Fibroblast of skin of right biceps (primary cell): Measurements from ENCODE around the gene AKAP1.

Experiments
- DNase-seq: peaks from one replicate; pipeline ENCODE4 v3.0.0-alpha.2; 2013

AKAP1 gene

GRCh38 chr17:57135789-57136291 lies 50.8 kb downstream of the AKAP1 start:
- no peak for DNase-seq

GRCh38 chr17:57136355-57136754 lies 51.3 kb downstream of the AKAP1 start:
- no peak for DNase-seq

- DNase-seq: no peak
Measured at GRCh38 chr17:57138030-57138911, 53.2 kb downstream of the AKAP1 start.

GRCh38 chr17:57138956-57139576 lies 54.0 kb downstream of the AKAP1 start:
- no peak for DNase-seq

DNA sequence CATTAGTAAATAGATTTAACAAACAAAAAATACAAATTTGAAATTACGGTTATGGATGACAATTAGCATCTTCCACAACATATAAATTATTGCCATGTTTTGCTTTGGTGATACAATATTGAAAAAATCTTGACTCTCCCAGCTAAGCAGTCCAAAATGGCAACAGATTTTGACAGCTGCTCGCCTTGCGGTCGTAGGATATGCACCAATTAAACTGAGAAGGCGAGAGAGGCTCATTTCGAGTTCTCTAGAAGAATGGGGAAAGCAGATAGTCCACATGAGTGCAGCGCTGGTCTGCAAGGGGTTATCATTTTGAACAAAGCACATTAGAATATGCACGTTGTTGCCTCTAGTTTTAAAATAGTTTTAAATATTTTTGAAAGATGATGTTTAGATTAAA lies 55.3 kb downstream of the AKAP1 start:
- no peak for DNase-seq

DNA sequence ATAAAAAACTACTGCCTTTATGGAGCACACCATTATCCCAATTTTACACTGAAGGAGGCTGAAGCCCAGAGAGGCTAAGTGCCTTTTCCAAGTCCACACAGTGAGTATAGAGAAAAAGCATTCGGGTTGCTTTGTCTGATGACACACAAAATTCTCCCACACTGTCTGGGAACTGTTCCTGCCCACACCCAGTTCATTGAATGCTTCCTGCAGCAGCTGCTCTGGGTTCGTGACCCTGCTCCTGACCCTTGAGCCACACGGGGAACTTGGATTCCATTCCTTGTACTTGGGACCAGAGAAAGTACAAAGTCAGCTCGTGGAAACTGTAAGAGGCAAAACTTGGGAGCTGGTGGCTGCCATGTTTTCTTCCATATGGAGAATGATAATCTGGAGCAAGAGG lies 57.9 kb downstream of the AKAP1 start:
- no peak for DNase-seq

- DNase-seq: no peak
Measured at GRCh38 chr17:57143361-57143760, 58.3 kb downstream of the AKAP1 start.

DNA sequence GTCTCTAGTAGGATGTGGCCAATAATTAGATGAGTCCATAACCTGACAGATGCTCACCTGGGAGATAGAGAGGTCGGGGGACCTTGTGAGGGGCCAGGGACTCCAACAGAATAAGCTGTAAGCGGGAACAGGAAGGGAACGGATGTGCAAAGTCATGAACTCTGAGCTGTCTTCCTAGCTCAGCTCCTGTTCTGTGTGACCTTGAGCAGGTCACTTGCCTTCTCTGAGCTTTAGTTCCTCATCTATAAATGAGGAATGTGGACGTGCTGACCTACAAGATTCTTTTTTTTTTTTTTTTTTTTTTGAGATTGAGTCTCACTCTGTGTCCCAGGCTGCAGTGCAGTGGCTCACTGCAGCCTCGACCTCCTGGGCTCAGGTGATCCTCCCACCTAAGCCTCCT lies 58.9 kb downstream of the AKAP1 start:
- DNase-seq: no peak

GRCh38 chr17:57144567-57144966 lies 59.5 kb downstream of the AKAP1 start:
- DNase-seq: no peak

GRCh38 chr17:57145347-57145746 lies 60.3 kb downstream of the AKAP1 start:
- DNase-seq: no peak

GRCh38 chr17:57146273-57146672 lies 61.2 kb downstream of the AKAP1 start:
- no peak for DNase-seq

DNA sequence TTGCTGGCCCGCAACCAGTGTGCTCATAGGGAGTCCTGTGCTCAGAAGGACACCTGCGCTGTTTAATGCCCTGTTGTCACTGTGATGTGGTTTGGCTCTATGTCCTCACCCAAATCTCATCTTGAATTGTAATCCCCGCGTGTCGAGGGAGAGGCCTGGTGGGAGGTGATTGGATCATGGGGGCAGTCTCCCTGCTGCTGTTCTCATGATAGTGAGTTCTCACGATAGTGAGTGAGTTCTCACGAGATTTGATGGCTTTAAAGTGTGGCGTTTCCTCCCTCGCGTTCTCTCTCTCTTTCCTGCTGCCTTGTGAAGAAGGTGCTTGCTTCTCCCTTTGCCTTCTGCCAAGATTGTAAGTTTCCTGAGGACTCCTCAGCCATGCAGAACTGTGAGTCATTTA lies 66.8 kb downstream of the AKAP1 start:
- no peak for DNase-seq

GRCh38 chr17:57152967-57153528 lies 68.0 kb downstream of the AKAP1 start:
- DNase-seq: no peak

DNA sequence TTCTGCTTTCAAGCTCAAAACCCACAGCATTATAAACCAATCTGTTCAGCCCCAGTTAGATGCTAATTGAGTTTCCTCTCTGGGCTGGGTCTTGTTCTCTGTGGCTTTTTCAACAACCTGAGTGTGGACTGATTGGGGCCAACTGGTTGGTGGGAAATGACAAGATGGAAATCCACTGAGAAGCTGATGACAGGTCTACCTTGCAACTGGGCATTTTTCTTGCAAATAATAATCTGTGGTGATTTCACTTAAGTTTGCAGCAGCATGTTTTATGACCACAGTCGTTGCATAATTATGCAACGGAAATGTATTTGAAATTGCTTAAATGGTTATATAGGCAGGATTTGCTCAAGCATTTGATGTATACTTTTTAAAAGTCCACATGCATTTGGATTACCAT lies 69.9 kb downstream of the AKAP1 start:
- no peak for DNase-seq

DNA sequence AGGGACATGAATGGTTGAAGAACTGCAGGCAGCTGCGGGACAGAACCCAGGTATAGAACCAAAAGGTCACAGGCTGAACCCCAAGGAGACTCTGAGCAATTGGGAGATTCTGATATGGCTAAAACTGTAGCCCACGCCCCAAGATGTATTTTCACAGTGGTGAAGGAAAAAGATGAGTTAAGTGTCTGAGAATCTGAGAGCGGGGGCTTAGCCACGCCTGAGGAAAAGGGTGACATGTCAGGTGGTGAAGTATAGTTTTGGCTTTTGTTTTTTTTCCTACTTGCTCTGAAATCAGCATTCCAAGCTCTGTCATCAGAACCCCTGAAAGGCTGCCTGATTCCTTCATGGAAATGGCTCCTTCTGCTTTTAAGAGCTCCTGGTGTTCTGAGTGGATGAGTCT lies 73.3 kb downstream of the AKAP1 start:
- no peak for DNase-seq

- DNase-seq: no peak
Measured at GRCh38 chr17:57158795-57159194, 73.7 kb downstream of the AKAP1 start.

DNA sequence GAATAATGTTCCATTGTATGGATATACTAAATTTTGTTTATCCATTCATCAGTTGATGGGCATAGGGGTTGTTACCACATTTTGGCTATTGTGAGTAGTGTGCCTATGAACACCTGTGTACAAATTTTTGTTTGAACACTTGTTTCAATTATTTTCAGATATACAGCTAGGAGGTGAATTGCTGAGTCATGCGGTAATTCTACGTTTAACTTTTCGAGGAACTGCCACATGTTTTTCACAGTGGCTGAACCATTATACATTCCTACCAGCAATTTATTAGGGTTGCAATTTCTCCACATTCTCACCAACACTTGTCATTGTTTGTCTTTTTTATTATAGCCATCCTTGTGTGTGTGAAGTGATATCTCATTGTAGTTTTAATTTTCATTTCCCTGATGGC lies 75.6 kb downstream of the AKAP1 start:
- DNase-seq: no peak

GRCh38 chr17:57164814-57165213 lies 79.8 kb downstream of the AKAP1 start:
- DNase-seq: no peak

- DNase-seq: no peak
Measured at GRCh38 chr17:57165754-57166153, 80.7 kb downstream of the AKAP1 start.

GRCh38 chr17:57166803-57167202 lies 81.8 kb downstream of the AKAP1 start:
- DNase-seq: no peak

GRCh38 chr17:57168695-57169094 lies 83.6 kb downstream of the AKAP1 start:
- no peak for DNase-seq

GRCh38 chr17:57170866-57171265 lies 85.8 kb downstream of the AKAP1 start:
- DNase-seq: no peak
